ENCODE results near the gene ZNF654.

Gene ZNF654

DNA sequence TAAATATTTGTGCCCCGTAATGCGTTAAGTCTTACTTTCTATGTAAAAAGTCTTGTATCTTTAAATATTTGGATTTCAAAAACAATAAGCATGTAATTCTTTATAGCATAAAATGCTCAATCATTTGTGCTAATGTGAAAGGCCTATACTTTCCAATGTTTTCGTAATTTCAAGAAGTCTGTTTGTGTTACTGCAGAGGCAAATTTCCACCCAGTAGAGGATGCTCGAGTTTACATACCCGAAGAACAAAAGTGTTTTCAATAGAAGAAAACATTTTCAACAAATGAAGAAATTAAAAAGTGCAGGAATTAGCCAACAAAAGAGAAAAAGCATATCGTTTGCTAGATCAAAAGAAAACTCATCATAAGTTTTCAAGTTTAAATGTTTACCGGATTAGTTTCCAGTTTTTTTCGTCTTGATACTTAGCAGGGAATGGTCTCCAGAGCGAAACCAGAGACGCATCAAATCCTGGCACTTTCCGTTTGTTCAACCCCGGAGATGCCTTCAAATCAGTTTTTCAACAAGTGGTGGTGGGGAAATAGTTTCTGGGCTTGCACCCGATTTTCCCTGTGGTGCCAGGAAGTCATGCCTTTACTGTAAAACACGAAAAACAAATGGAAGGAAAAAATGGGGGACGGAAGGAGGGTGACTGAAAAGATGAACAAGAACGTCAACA is 1.3 kb upstream of the ZNF654 start:
- DNase-seq (ENCODE audit: insufficient read length, low spot score) (no peak), FAIRE-seq (peak; percentile 50)
- TF ChIP-seq POU2F2 (IDR thresholded peaks at IDR 0.05; ENCODE audit: low read depth, low read length) (no peak), TAF1 (IDR thresholded peaks at IDR 0.05; ENCODE audit: low read depth, low read length) (no peak), SPI1 (IDR thresholded peaks at IDR 0.05; ENCODE audit: low read depth, low read length) (no peak), POLR2A (IDR thresholded peaks at IDR 0.05; ENCODE audit: low read depth, low read length) (no peak), POLR2AphosphoS5 (IDR thresholded peaks at IDR 0.05; ENCODE audit: low read depth, low read length) (no peak), PAX5 (IDR thresholded peaks at IDR 0.05; ENCODE audit: insufficient read depth, low read length, severe bottlenecking) (no peak)

- TF ChIP-seq PAX5 (IDR thresholded peaks at IDR 0.05; ENCODE audit: insufficient read depth, low read length, severe bottlenecking) (no peak), SPI1 (IDR thresholded peaks at IDR 0.05; ENCODE audit: low read depth, low read length) (0 out of 2 replicates have a peak, but pooled peaks have one; percentile 2)
- FAIRE-seq (no peak), DNase-seq (ENCODE audit: insufficient read length, low spot score) (no peak)
Observed at GRCh38 chr3:88058306-88058580, 812 bp upstream of the ZNF654 start.

DNA sequence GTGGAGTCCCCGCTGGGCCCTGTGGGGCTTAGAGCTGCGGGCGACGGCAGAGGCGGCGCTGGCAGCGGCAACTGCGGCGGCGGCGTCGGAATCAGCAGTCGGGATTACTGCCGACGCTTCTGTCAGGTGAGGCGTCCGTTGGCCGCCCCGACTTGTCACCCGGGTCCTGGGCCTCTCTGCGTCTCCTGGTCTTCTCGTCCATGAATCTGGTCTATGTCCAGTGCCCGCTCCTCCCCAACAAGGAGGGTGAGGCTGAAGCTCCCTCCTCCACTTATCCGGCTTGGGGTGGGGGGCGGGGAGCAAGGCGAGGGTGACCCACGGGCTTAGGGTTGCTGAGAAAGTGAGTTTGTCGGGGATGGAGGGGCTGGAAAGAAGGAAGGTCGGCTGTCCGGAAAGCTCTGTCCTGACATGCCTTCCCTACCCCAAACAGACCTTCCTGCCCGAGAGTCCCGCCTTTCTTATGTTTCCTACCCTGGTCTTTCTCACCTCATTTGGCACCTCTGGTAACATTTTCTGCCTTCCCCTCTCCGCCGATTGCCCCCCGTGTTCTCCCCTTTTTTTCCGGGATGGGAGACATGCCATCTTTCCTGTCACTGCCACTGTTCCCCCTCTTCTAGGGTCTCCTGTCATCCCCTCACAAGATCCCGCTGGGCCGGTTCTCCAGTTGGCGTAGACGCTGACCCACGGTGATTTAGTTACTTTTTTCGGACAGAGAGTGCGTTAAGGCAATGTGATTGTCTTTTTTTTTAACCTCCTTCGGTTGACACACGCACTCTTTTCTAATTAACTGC is 520 bp downstream of the ZNF654 start:
- TF ChIP-seq POLR2A (IDR thresholded peaks at IDR 0.05; ENCODE audit: low read depth, low read length), result no peak
- no peak for TF ChIP-seq TAF1 (IDR thresholded peaks at IDR 0.05; ENCODE audit: low read depth, low read length)
- TF ChIP-seq PAX5 (IDR thresholded peaks at IDR 0.05; ENCODE audit: insufficient read depth, low read length, severe bottlenecking), result no peak
- TF ChIP-seq POLR2AphosphoS5 (IDR thresholded peaks at IDR 0.05; ENCODE audit: low read depth, low read length), result no peak; the same call in 1 of the 2 replicates
- no peak for TF ChIP-seq SPI1 (IDR thresholded peaks at IDR 0.05; ENCODE audit: low read depth, low read length)
- no peak for TF ChIP-seq POU2F2 (IDR thresholded peaks at IDR 0.05; ENCODE audit: low read depth, low read length)
- DNase-seq (ENCODE audit: insufficient read length, low spot score) (no peak), FAIRE-seq (peak; percentile 13)

DNA sequence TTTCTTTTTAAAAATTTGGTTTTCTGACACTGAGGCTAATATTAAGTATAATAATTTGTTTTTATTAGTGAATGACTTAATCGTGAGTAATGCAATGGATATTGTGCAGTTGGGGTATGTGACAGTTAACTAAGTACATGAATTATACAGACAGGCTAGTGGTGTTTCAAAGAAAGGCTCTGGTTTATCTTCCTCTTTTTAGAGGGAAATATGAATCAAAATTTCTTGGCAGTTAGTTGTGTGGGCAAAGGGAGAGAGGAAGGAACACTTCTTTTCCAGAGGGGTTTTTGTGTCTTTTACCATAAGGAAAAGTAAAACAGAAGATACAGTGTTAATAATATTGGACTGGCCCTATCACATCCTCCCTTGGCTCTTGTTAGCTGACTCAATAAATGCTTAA is 2.7 kb downstream of the ZNF654 start:
- FAIRE-seq, result no peak
- DNase-seq (ENCODE audit: insufficient read length, low spot score), result no peak
- TF ChIP-seq TAF1 (IDR thresholded peaks at IDR 0.05; ENCODE audit: low read depth, low read length) (no peak), PAX5 (IDR thresholded peaks at IDR 0.05; ENCODE audit: insufficient read depth, low read length, severe bottlenecking) (no peak), POU2F2 (IDR thresholded peaks at IDR 0.05; ENCODE audit: low read depth, low read length) (no peak), SPI1 (IDR thresholded peaks at IDR 0.05; ENCODE audit: low read depth, low read length) (no peak), POLR2AphosphoS5 (IDR thresholded peaks at IDR 0.05; ENCODE audit: low read depth, low read length) (no peak), POLR2A (IDR thresholded peaks at IDR 0.05; ENCODE audit: low read depth, low read length) (no peak)

GRCh38 chr3:88075072-88075471 is 16.0 kb downstream of the ZNF654 start:
- no peak for FAIRE-seq

GRCh38 chr3:88075497-88075896 is 16.4 kb downstream of the ZNF654 start:
- TF ChIP-seq POLR2A (IDR thresholded peaks at IDR 0.05; ENCODE audit: low read depth, low read length) (no peak), POU2F2 (IDR thresholded peaks at IDR 0.05; ENCODE audit: low read depth, low read length) (no peak), POLR2AphosphoS5 (IDR thresholded peaks at IDR 0.05; ENCODE audit: low read depth, low read length) (no peak), TAF1 (IDR thresholded peaks at IDR 0.05; ENCODE audit: low read depth, low read length) (no peak), SPI1 (IDR thresholded peaks at IDR 0.05; ENCODE audit: low read depth, low read length) (no peak), PAX5 (IDR thresholded peaks at IDR 0.05; ENCODE audit: insufficient read depth, low read length, severe bottlenecking) (no peak)
- FAIRE-seq, result no peak

More at GRCh38 chr3:88075072-88075471, 16.0 kb downstream of the ZNF654 start:
- TF ChIP-seq POU2F2 (IDR thresholded peaks at IDR 0.05; ENCODE audit: low read depth, low read length), result no peak
- no peak for TF ChIP-seq POLR2A (IDR thresholded peaks at IDR 0.05; ENCODE audit: low read depth, low read length)
- no peak for TF ChIP-seq PAX5 (IDR thresholded peaks at IDR 0.05; ENCODE audit: insufficient read depth, low read length, severe bottlenecking)
- TF ChIP-seq POLR2AphosphoS5 (IDR thresholded peaks at IDR 0.05; ENCODE audit: low read depth, low read length), result no peak
- TF ChIP-seq SPI1 (IDR thresholded peaks at IDR 0.05; ENCODE audit: low read depth, low read length), result no peak
- TF ChIP-seq TAF1 (IDR thresholded peaks at IDR 0.05; ENCODE audit: low read depth, low read length), result no peak
- DNase-seq (ENCODE audit: insufficient read length, low spot score), result no peak

DNA sequence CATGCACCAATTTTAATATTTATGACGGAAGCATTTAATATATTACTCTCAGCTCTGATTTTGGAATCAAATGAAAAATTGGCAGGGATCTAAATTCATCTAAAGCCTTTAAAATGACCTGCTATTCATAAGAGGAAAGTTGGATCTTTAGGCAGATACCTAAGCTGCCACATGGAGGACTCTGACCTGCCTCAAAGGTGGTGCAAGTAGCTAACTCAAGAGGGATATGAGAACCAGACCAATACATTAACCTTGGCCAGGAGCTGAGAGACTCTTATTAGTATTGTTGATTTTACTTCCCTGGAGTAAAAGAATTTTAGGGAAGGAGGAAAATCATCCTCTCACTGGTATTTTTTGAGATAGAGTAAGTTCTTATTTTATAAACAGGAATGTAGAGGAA is 17.7 kb downstream of the ZNF654 start:
- TF ChIP-seq PAX5 (IDR thresholded peaks at IDR 0.05; ENCODE audit: insufficient read depth, low read length, severe bottlenecking) (no peak), POLR2A (IDR thresholded peaks at IDR 0.05; ENCODE audit: low read depth, low read length) (no peak), TAF1 (IDR thresholded peaks at IDR 0.05; ENCODE audit: low read depth, low read length) (no peak), SPI1 (IDR thresholded peaks at IDR 0.05; ENCODE audit: low read depth, low read length) (no peak), POU2F2 (IDR thresholded peaks at IDR 0.05; ENCODE audit: low read depth, low read length) (no peak), POLR2AphosphoS5 (IDR thresholded peaks at IDR 0.05; ENCODE audit: low read depth, low read length) (no peak)
- FAIRE-seq (no peak), DNase-seq (ENCODE audit: insufficient read length, low spot score) (no peak)

More at GRCh38 chr3:88075497-88075896, 16.4 kb downstream of the ZNF654 start:
- DNase-seq (ENCODE audit: insufficient read length, low spot score), result no peak

DNA sequence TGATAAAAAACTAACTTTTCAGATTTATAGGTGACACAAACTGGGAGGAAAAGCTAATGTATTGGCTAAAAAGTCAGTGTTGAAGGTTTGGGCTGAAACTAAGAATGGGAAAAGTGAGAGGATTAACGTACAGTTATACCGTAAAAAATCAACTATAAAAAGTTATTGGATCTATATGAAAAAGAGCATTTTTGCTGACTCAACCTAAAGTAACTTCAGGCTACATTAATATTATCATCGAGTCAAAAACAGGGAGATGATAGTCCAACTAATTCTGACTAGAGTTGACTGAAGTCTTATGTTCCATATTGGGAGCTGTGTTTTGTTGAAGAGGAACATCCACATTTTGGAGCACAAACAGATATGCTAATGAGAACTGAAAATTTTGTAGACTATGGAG is 19.9 kb downstream of the ZNF654 start:
- no peak for FAIRE-seq
- TF ChIP-seq POLR2AphosphoS5 (IDR thresholded peaks at IDR 0.05; ENCODE audit: low read depth, low read length) (no peak), POLR2A (IDR thresholded peaks at IDR 0.05; ENCODE audit: low read depth, low read length) (no peak), PAX5 (IDR thresholded peaks at IDR 0.05; ENCODE audit: insufficient read depth, low read length, severe bottlenecking) (no peak), TAF1 (IDR thresholded peaks at IDR 0.05; ENCODE audit: low read depth, low read length) (no peak), SPI1 (IDR thresholded peaks at IDR 0.05; ENCODE audit: low read depth, low read length) (no peak), POU2F2 (IDR thresholded peaks at IDR 0.05; ENCODE audit: low read depth, low read length) (no peak)
- DNase-seq (ENCODE audit: insufficient read length, low spot score), result no peak

GRCh38 chr3:88082854-88083253 is 23.8 kb downstream of the ZNF654 start:
- FAIRE-seq, result no peak
- no peak for TF ChIP-seq POU2F2 (IDR thresholded peaks at IDR 0.05; ENCODE audit: low read depth, low read length)
- TF ChIP-seq TAF1 (IDR thresholded peaks at IDR 0.05; ENCODE audit: low read depth, low read length), result no peak
- no peak for TF ChIP-seq POLR2AphosphoS5 (IDR thresholded peaks at IDR 0.05; ENCODE audit: low read depth, low read length)
- no peak for TF ChIP-seq SPI1 (IDR thresholded peaks at IDR 0.05; ENCODE audit: low read depth, low read length)
- TF ChIP-seq POLR2A (IDR thresholded peaks at IDR 0.05; ENCODE audit: low read depth, low read length), result no peak
- no peak for TF ChIP-seq PAX5 (IDR thresholded peaks at IDR 0.05; ENCODE audit: insufficient read depth, low read length, severe bottlenecking)
- no peak for DNase-seq (ENCODE audit: insufficient read length, low spot score)

Measured in GM12891 (cell line).